ENCODE results near the gene MAPKAP1.

DNA sequence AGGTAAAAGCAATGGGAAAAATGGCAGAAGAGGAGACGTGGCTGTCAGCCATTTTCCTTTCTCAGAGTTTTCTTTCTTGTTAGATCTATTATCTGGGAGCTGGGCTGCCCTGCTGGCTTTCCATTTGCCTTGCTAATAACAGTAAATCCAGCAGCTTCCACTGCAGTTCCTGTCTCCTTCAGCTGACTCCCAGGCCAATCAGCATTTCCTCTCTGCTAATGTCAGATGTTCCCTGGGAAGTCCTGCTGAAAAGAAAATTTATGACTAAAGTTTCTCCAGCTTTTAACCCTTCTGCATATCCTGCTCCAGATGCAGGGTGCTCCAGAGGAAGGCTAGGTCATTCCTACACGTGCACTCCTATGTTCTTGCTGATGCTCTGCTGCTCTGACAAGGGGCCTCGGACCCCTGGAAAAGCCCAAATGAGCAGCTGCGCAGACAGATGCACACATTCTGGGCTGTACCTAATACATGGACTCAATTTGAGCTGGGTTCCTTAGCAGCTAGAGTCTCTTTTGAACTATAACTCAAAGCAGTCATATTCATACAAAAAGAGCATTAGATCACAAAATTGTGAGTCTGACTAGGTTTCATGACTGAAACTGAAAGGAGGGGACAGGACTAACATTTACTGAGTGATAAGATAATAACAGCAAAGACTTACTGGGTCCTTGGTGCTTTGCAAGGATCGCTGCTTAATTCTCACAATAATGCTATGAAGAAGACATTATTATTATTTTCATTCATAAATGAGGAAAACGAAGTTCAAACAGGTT, 182.2 kb downstream of the MAPKAP1 start:
- no peak for TF ChIP-seq EZH2 (IDR thresholded peaks at IDR 0.05; ENCODE audit: insufficient read depth, poor library complexity, severe bottlenecking)
- TF ChIP-seq EZH2phosphoT487 (IDR thresholded peaks at IDR 0.05; ENCODE audit: insufficient read depth, low read depth) = no peak

Measured in GM23248 (cell line).